DOHH2 (cell line): ENCODE data around the gene SIPA1L2.

Source experiments
- H3F3A ChIP-seq: fragments of 200-600 bp; sonication (generic), shearing (Covaris generic); 2 replicates; pipeline ENCODE4 v1.6.0; 2016; ENCODE audit warnings: antibody characterized with exemption, mild to moderate bottlenecking; ENCODE audit not compliant: control insufficient read depth, insufficient read depth
- H3K27ac ChIP-seq: fragments of 200-600 bp; sonication (generic); 2 replicates; pipeline ENCODE4 v1.5.1; 2014; ENCODE audit warnings: low read depth, mild to moderate bottlenecking, low read length, moderate library complexity
- H3K27me3 ChIP-seq: fragments of 200-600 bp; sonication (generic); 2 replicates; pipeline ENCODE4 v1.6.1; 2014; ENCODE audit warnings: mild to moderate bottlenecking, low read length, mixed read lengths; ENCODE audit not compliant: control insufficient read depth
- H3K36me3 ChIP-seq: fragments of 200-600 bp; sonication (generic); 2 replicates; pipeline ENCODE4 v1.6.1; 2014; ENCODE audit warnings: mild to moderate bottlenecking, low read length, moderate library complexity, mixed read lengths; ENCODE audit not compliant: control insufficient read depth
- H3K4me1 ChIP-seq: fragments of 200-600 bp; sonication (generic); 2 replicates; pipeline ENCODE4 v1.6.1; 2014; ENCODE audit warnings: mild to moderate bottlenecking, low read length, mixed read lengths; ENCODE audit not compliant: control insufficient read depth
- H3K4me2 ChIP-seq: fragments of 200-600 bp; sonication (generic); 2 replicates; pipeline ENCODE4 v1.6.0; 2014; ENCODE audit warnings: mild to moderate bottlenecking, low read length, moderate library complexity
- H3K4me3 ChIP-seq: fragments of 200-600 bp; sonication (generic); 2 replicates; pipeline ENCODE4 v1.5.1; 2014; ENCODE audit warnings: mild to moderate bottlenecking, low read length, mixed read lengths
- H3K79me2 ChIP-seq: fragments of 200-600 bp; sonication (generic); 2 replicates; pipeline ENCODE4 v1.6.1; 2014; ENCODE audit warnings: mild to moderate bottlenecking, low read length, mixed read lengths; ENCODE audit not compliant: control insufficient read depth
- H3K9me2 ChIP-seq: fragments of 200-600 bp; sonication (generic); replicated peaks from 2 replicates; pipeline ENCODE4 v1.6.1; 2014; ENCODE audit warnings: mild to moderate bottlenecking, low read length, mixed read lengths; ENCODE audit not compliant: control insufficient read depth
- H3K9me3 ChIP-seq: fragments of 200-600 bp; sonication (generic); 2 replicates; pipeline ENCODE4 v1.6.1; 2014; ENCODE audit warnings: antibody characterized with exemption, low read length, mixed read lengths; ENCODE audit not compliant: control insufficient read depth, insufficient read depth
- H4K20me1 ChIP-seq: fragments of 200-600 bp; sonication (generic); 2 replicates; pipeline ENCODE4 v1.6.0; 2014; ENCODE audit warnings: low read depth, mild to moderate bottlenecking, antibody characterized with exemption, low read length, moderate library complexity; ENCODE audit not compliant: control insufficient read depth, insufficient read depth
- CTCF ChIP-seq: fragments of 200-600 bp; sonication (generic); IDR thresholded peaks from one replicate; pipeline ENCODE4 v1.5.1; 2014; ENCODE audit warnings: antibody characterized with exemption, mild to moderate bottlenecking, low read depth, low read length; ENCODE audit not compliant: poor library complexity, severe bottlenecking
- EZH2phosphoT487 ChIP-seq: fragments of 200-600 bp; sonication (generic); IDR thresholded peaks from 2 replicates; pipeline ENCODE4 v1.6.1; 2017; ENCODE audit warnings: borderline replicate concordance, mild to moderate bottlenecking, antibody characterized with exemption, low read length, moderate library complexity, mixed read lengths

SIPA1L2 gene

GRCh38 chr1:232657426-232658005, 27.6 kb upstream of the SIPA1L2 start:
- no peaks in the 10 kb centered on the region for H3K79me2 ChIP-seq
- no peak for TF ChIP-seq CTCF
- no peak overlapping the region for H3K27ac ChIP-seq
- no peaks in the 10 kb centered on the region for H3K36me3 ChIP-seq
- H3K4me2 ChIP-seq, result no peak overlapping the region
- H3K27me3 ChIP-seq, result no peaks in the 10 kb centered on the region
- no peaks in the 10 kb centered on the region for H3F3A ChIP-seq
- H3K4me1 ChIP-seq, result no peaks in the 10 kb centered on the region
- H4K20me1 ChIP-seq, result no peaks in the 10 kb centered on the region
- H3K9me2 ChIP-seq, result no peaks in the 10 kb centered on the region
- no peaks in the 10 kb centered on the region for H3K9me3 ChIP-seq
- no peak overlapping the region for H3K4me3 ChIP-seq

- Histone ChIP-seq H3K79me2 (no peaks in the 10 kb centered on the region), H3K9me2 (no peaks in the 10 kb centered on the region), H4K20me1 (no peaks in the 10 kb centered on the region), H3F3A (no peaks in the 10 kb centered on the region), H3K27ac (no peak overlapping the region), H3K4me1 (no peaks in the 10 kb centered on the region), H3K27me3 (no peaks in the 10 kb centered on the region), H3K4me3 (no peak overlapping the region), H3K36me3 (no peaks in the 10 kb centered on the region), H3K4me2 (no peak overlapping the region), H3K9me3 (no peaks in the 10 kb centered on the region)
- no peak for TF ChIP-seq EZH2phosphoT487
- no peak for TF ChIP-seq CTCF
These were observed 25.8 kb upstream of the SIPA1L2 start for GRCh38 chr1:232655746-232656085.

DNA sequence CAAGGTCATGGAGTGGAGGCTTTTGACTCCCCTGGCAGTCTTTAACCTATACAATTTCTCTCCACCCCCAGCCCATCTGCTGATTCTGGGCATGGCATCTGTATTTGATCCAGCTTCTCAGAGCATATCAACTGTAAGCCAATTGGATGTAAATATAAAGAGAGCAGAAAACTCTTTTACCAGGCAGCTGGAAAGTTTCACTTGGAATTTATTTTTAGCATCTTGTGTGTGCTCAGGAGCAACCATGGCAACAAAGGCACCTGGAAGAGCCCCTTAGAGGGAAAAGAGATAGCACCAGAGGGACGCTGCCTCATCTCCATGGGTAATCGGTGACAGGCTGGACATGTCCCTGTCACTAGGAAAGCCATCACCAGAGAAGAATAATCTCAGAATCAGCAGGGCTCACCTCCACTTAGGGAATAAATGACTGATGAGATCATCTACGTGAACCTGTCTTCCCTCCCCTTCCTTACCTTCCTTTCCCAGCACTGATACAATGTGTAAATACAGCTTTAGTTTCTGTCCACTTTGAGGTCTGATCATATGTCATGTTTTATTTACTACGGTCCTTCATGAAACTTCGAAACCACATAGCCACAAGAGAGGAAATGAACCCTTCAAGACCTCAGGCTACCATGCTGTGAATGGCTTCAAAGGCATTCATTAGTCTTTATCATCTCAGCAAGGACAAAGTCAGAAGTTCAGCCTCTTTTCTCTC, 25.3 kb upstream of the SIPA1L2 start:
- H3K79me2 ChIP-seq, result no peaks in the 10 kb centered on the region
- H3K9me3 ChIP-seq, result no peaks in the 10 kb centered on the region
- H3K27ac ChIP-seq, result no peak overlapping the region
- no peak overlapping the region for H3K4me3 ChIP-seq
- H4K20me1 ChIP-seq, result no peaks in the 10 kb centered on the region
- TF ChIP-seq EZH2phosphoT487, result no peak
- TF ChIP-seq CTCF, result no peak
- H3K36me3 ChIP-seq, result no peaks in the 10 kb centered on the region
- H3K4me2 ChIP-seq, result no peak overlapping the region
- no peaks in the 10 kb centered on the region for H3K27me3 ChIP-seq
- H3K4me1 ChIP-seq, result no peaks in the 10 kb centered on the region
- no peaks in the 10 kb centered on the region for H3F3A ChIP-seq
- no peaks in the 10 kb centered on the region for H3K9me2 ChIP-seq
